ENCODE measurements around the gene NRAS.
"Not testable (repeated sequence)": the region's sequence is repeated elsewhere in the genome, so short reads cannot be mapped to it uniquely, and the experiment has no call there.

- not testable (repeated sequence) for TF ChIP-seq CTCF (IDR thresholded peaks at IDR 0.05; ENCODE audit: poor library complexity); EZH2 (IDR thresholded peaks at IDR 0.05; ENCODE audit: borderline replicate concordance)
These were observed 37.1 kb upstream of the NRAS start for GRCh38 chr1:114753702-114754101.
